Astrocyte (in vitro differentiated cells and primary cell): ENCODE measurements around the gene HPN. TPM values are rescaled to one million over a fixed set of nuclear protein-coding genes. Genes with fewer than 3 reads are reported as not detected.

Experiments used
- DNase-seq: peaks from one replicate; pipeline ENCODE4 v3.0.0-alpha.2; 2010; ENCODE audit warnings: low read depth
- FAIRE-seq: peaks from 2 replicates; lab custom pipeline; 2011; peaks lifted over from hg19 to GRCh38; lab: Jason Lieb, UNC
- H2AFZ ChIP-seq: 2 replicates; pipeline ENCODE4 v1.6.0; 2012; ENCODE audit warnings: low read depth, low read length, inconsistent platforms
- H3K27ac ChIP-seq: 2 replicates; pipeline ENCODE4 v1.5.1; 2011; ENCODE audit warnings: low read depth, low read length, inconsistent platforms
- H3K27me3 ChIP-seq: 2 replicates; pipeline ENCODE4 v1.6.0; 2011; ENCODE audit warnings: low read length, inconsistent platforms; ENCODE audit not compliant: insufficient read depth
- H3K36me3 ChIP-seq: 2 replicates; pipeline ENCODE4 v1.5.1; 2011; ENCODE audit warnings: low read length, inconsistent platforms; ENCODE audit not compliant: insufficient read depth
- H3K4me1 ChIP-seq: 2 replicates; pipeline ENCODE4 v1.5.1; 2011; ENCODE audit warnings: low read length, inconsistent platforms; ENCODE audit not compliant: insufficient read depth
- H3K4me2 ChIP-seq: 2 replicates; pipeline ENCODE4 v1.6.0; 2012; ENCODE audit warnings: low read length, inconsistent platforms
- H3K4me3 ChIP-seq: 2 replicates; pipeline ENCODE4 v1.5.1; 2011; ENCODE audit warnings: low read depth, mild to moderate bottlenecking, low read length, inconsistent platforms; ENCODE audit not compliant: insufficient read depth
- H3K79me2 ChIP-seq: 2 replicates; pipeline ENCODE4 v1.6.0; 2012; ENCODE audit warnings: mild to moderate bottlenecking, low read length, inconsistent platforms; ENCODE audit not compliant: insufficient read depth
- H3K9ac ChIP-seq: 2 replicates; pipeline ENCODE4 v1.6.0; 2012; ENCODE audit warnings: mild to moderate bottlenecking, low read length, inconsistent platforms
- H3K9me3 ChIP-seq: 2 replicates; pipeline ENCODE4 v1.5.1; 2012; ENCODE audit warnings: low read depth, mild to moderate bottlenecking, low read length, inconsistent platforms; ENCODE audit not compliant: insufficient read depth
- H4K20me1 ChIP-seq: 2 replicates; pipeline ENCODE4 v1.6.0; 2012; ENCODE audit warnings: low read length, inconsistent platforms; ENCODE audit not compliant: insufficient read depth
- H3K27ac Mint-ChIP-seq: one replicate; pipeline ENCODE4 v1.8.0; 2021; ENCODE audit warnings: mild to moderate bottlenecking, mixed read lengths; ENCODE audit not compliant: unreplicated experiment
- H3K27me3 Mint-ChIP-seq: one replicate; pipeline ENCODE4 v1.8.0; 2021; ENCODE audit warnings: low read depth, mixed read lengths; ENCODE audit not compliant: unreplicated experiment
- H3K36me3 Mint-ChIP-seq: one replicate; pipeline ENCODE4 v1.8.0; 2021; ENCODE audit warnings: low read depth, mixed read lengths; ENCODE audit not compliant: unreplicated experiment
- H3K4me1 Mint-ChIP-seq: one replicate; pipeline ENCODE4 v1.8.0; 2021; ENCODE audit warnings: low read depth, mixed read lengths; ENCODE audit not compliant: unreplicated experiment
- H3K4me3 Mint-ChIP-seq: one replicate; pipeline ENCODE4 v1.8.0; 2021; ENCODE audit warnings: mild to moderate bottlenecking, moderate library complexity, mixed read lengths; ENCODE audit not compliant: unreplicated experiment
- H3K9me3 Mint-ChIP-seq: one replicate; pipeline ENCODE4 v1.8.0; 2021; ENCODE audit warnings: mild to moderate bottlenecking, mixed read lengths; ENCODE audit not compliant: unreplicated experiment
- EZH2 ChIP-seq: IDR thresholded peaks from 2 replicates; pipeline ENCODE4 v1.6.1; 2012; ENCODE audit warnings: mild to moderate bottlenecking, low read length, inconsistent platforms; ENCODE audit not compliant: insufficient read depth
- total RNA-seq: library from RNA; stranded (reverse); gene quantifications from 2 replicates; pipeline ENCODE4 v1.2.1, GENCODE V29; 2021
- TF ChIP-seq, protein P1 (sequence below): IDR thresholded peaks from 2 replicates; pipeline ENCODE4 v1.5.1; 2011; ENCODE audit warnings: low read depth, mild to moderate bottlenecking, inconsistent platforms, low read length, moderate library complexity; ENCODE audit not compliant: insufficient read depth

HPN gene
- total RNA-seq, 1 donor from 2014 or later: 0.73 TPM

DNA sequence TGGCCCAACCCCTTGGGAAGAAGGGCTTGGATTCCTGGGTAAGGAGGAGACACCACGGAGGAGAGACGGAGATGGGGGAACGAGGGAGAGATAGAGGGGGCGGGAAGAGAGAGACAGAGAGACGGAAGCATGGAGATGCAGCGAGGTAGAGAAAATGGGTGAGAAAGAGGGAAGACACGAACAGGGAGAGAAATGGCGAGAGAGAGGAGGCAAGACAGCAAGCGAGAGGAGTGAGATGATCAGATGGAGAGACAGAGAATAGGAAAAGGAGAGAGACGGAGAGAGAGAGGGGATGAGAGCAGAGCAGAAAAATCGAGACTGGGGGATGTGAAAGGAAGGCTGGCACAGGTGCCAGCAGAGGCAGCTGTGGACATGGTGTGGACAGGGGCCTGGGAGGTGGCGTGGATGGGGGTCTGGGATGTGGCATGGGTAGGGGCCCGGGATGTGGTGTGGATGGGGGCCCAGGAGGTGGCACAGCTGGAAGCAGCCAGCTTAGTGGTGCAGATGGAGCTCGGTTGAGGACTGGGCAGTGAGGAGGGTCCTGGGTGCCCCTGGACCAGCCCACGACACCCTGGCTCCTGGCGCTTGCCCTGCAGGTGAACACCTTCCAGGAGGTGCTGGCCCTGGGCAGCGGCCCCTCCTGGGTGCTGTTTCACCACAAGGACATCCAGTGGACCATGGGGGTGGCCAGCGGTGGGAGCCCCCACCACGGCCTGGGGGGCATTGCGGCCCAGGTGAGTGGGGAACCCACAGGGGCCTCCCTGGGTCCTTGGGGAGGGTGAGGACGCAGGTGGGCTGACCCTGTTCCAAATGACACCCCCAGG lies 33.9 kb downstream of the HPN start:
- Histone ChIP-seq H3K79me2 (no peaks in the 10 kb centered on the region), H3K4me2 (no peak overlapping the region), H4K20me1 (no peaks in the 10 kb centered on the region), H3K9ac (no peak overlapping the region), H3K27me3 (no peaks in the 10 kb centered on the region), H3K4me1 (no peaks in the 10 kb centered on the region), H3K4me3 (no peak overlapping the region), H3K27ac (no peak overlapping the region), H3K36me3 (no peaks in the 10 kb centered on the region), H2AFZ (no peak overlapping the region), H3K9me3 (peaks cover 3% of the 10 kb centered on the region)
- H3K9me3 Mint-ChIP-seq: no peaks in the 10 kb centered on the region
- H3K27ac Mint-ChIP-seq: no peak overlapping the region
- H3K4me1 Mint-ChIP-seq: no peaks in the 10 kb centered on the region
- TF ChIP-seq, protein P1, sequence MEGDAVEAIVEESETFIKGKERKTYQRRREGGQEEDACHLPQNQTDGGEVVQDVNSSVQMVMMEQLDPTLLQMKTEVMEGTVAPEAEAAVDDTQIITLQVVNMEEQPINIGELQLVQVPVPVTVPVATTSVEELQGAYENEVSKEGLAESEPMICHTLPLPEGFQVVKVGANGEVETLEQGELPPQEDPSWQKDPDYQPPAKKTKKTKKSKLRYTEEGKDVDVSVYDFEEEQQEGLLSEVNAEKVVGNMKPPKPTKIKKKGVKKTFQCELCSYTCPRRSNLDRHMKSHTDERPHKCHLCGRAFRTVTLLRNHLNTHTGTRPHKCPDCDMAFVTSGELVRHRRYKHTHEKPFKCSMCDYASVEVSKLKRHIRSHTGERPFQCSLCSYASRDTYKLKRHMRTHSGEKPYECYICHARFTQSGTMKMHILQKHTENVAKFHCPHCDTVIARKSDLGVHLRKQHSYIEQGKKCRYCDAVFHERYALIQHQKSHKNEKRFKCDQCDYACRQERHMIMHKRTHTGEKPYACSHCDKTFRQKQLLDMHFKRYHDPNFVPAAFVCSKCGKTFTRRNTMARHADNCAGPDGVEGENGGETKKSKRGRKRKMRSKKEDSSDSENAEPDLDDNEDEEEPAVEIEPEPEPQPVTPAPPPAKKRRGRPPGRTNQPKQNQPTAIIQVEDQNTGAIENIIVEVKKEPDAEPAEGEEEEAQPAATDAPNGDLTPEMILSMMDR: no peak
- TF ChIP-seq EZH2: no peak
- DNase-seq (no peak), FAIRE-seq (no peak)
- peaks cover 29% of the 10 kb centered on the region for H3K27me3 Mint-ChIP-seq
- no peaks in the 10 kb centered on the region for H3K36me3 Mint-ChIP-seq
- no peak overlapping the region for H3K4me3 Mint-ChIP-seq

DNA sequence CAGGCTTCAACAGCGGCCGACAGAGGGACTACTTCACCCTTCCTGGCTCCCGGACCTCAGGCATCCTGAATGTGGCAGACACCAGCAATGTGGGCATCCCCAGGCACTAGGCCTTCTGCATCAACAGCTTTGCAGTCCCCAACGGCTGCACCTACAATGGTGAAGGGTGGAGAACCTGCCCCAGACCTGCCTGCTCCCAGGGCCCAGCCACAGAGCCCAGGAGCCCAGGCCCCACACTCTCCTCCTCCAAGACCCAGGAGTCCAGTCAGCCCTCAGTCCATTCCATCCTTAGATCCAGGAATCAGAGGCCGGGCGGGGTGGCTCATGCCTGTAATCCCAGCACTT lies 34.5 kb downstream of the HPN start:
- Histone ChIP-seq H3K79me2 (no peaks in the 10 kb centered on the region), H3K4me1 (no peaks in the 10 kb centered on the region), H3K36me3 (no peaks in the 10 kb centered on the region), H3K4me3 (no peak overlapping the region), H3K4me2 (no peak overlapping the region), H3K9me3 (no peaks in the 10 kb centered on the region), H4K20me1 (no peaks in the 10 kb centered on the region), H3K27ac (no peak overlapping the region), H3K27me3 (no peaks in the 10 kb centered on the region), H3K9ac (no peak overlapping the region), H2AFZ (no peak overlapping the region)
- DNase-seq (no peak), FAIRE-seq (no peak)
- H3K27me3 Mint-ChIP-seq: peaks cover 29% of the 10 kb centered on the region
- TF ChIP-seq, protein P1: no peak
- no peak for TF ChIP-seq EZH2
- no peak overlapping the region for H3K4me3 Mint-ChIP-seq
- H3K27ac Mint-ChIP-seq: no peak overlapping the region
- no peaks in the 10 kb centered on the region for H3K4me1 Mint-ChIP-seq
- no peaks in the 10 kb centered on the region for H3K36me3 Mint-ChIP-seq
- H3K9me3 Mint-ChIP-seq: no peaks in the 10 kb centered on the region

DNA sequence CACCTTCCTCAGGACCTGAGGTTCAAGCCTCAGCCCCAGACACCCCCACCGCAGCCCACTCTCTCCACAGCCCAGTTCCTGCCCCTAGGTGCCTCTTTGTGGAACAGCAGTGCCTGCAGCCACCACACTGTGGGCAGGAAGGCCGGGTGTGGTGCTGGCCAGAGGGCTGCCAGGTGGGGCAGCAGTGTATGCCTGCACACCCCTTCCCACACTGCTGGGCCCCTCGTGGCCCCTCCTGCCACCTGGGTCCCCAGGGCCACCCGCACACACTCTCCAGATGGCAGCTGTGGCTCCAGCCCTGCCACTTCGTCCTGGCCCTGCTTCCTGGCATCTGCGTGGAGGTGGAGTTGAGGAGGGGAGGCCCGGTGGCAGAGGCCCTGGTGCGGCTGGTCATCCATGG lies 35.1 kb downstream of the HPN start:
- Histone ChIP-seq H3K36me3 (no peaks in the 10 kb centered on the region), H3K4me2 (no peak overlapping the region), H3K27me3 (no peaks in the 10 kb centered on the region), H3K79me2 (no peaks in the 10 kb centered on the region), H3K4me1 (no peaks in the 10 kb centered on the region), H3K9ac (no peak overlapping the region), H2AFZ (no peak overlapping the region), H3K9me3 (no peaks in the 10 kb centered on the region), H4K20me1 (no peaks in the 10 kb centered on the region), H3K4me3 (no peak overlapping the region), H3K27ac (no peak overlapping the region)
- Mint-ChIP-seq H3K27me3 (peaks cover 29% of the 10 kb centered on the region), H3K9me3 (no peaks in the 10 kb centered on the region), H3K4me3 (no peak overlapping the region), H3K36me3 (no peaks in the 10 kb centered on the region), H3K4me1 (no peaks in the 10 kb centered on the region), H3K27ac (no peak overlapping the region)
- TF ChIP-seq, protein P1: no peak
- TF ChIP-seq EZH2: no peak
- no peak for DNase-seq
- FAIRE-seq: no peak
